IPS-NIHi7 (cell line): ENCODE data around the gene TRAPPC14.

Experiments
- DNase-seq: peaks from one replicate; pipeline ENCODE4 v3.0.0; 2012; ENCODE audit warnings: mixed read lengths; ENCODE audit errors: extremely low spot score

TRAPPC14 gene

GRCh38 chr7:100173806-100174495 lies 15.4 kb upstream of the TRAPPC14 start:
- DNase-seq: no peak

GRCh38 chr7:100171840-100172239 lies 13.3 kb upstream of the TRAPPC14 start:
- DNase-seq: no peak

- DNase-seq: peak; percentile 63
Observed at GRCh38 chr7:100171087-100171681, 12.7 kb upstream of the TRAPPC14 start.

DNA sequence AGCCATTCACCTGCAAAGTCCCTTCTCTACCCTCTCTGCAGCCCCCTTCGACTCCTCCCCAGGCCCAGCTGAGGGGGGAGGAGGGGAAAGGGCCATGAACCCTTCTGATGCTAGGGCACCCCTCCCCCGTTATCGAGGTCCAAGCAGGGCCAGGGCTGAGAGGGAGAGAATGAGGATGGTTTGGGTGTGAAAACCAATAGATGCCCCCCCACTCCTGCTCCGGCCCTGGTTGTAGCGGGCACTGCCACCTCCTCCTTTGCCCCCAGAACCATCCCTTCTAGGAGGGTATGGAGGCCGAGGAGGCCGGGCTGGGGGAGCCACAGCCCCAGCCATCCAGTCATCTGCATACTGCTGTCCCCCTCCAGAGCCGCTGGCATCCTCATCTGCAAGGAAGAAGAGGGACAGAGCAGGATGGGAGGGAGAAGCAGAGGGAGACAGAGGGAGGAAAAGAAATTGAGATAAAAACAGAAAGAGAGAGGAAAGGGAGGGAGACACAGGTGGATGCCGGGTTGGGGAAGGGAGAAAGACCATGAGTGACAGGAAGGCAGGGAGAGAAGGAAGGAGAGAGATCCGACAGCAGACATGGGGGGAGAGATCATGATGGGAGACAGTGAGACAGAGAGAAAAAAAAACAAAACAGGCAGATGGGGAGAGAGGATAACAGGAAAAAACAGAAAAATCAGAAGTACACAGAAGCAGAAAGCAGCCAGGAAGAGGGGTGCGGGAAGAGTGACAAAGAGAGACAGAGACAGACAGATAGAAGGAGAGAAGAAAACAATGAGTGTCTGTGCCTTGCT lies 11.8 kb upstream of the TRAPPC14 start:
- no peak for DNase-seq

DNA sequence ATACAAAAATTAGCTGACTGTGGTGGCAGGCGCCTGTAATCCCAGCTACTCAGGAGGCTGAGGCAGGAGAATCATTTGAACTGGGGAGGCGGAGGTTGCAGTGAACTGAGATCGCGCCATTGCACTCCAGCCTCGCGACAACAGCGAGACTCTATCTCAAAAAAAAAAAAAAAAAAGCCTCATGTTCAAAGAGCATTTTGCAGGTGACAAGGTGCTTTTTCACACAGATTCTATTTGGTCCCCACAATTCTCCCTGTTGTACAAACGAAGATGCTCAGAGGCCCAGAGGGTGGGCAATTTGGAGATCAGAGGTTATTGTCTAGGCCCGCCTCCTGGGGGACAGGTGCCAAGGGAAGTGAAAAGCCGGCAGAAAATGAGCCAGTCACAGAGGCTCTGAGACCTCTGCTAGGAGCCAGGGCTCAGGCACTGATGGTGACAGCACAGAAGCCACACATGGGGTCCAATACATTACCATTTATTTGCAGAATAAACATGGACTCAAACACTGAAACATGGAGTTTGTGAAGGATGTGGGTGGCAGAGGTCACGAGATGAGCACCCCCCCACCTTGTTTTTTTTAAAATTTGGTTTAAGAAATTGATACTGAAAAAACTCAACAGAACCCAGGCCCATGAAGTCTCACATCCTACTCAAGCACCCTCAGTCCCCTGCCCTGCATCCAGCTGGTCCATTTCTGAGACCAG lies 10.8 kb upstream of the TRAPPC14 start:
- no peak for DNase-seq

DNA sequence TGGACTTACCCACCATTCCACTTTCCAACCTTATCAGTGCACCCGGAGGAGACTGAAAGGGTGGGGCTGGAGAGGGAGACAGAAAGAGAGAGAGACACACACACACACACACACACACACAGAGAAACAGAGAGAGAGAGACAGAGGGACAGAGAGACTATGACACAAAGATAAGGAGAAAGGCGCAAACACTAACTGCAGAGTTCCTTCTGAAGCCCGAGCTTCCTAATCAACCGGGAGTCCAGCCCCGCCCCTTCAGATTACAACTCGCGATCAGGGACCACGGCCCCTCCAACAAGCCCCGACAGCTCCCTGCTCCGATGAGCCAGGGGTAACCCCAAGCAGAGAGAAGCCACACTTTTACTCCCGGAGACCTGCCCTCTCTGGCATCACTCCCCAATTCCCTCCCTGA lies 9.4 kb upstream of the TRAPPC14 start:
- no peak for DNase-seq

DNA sequence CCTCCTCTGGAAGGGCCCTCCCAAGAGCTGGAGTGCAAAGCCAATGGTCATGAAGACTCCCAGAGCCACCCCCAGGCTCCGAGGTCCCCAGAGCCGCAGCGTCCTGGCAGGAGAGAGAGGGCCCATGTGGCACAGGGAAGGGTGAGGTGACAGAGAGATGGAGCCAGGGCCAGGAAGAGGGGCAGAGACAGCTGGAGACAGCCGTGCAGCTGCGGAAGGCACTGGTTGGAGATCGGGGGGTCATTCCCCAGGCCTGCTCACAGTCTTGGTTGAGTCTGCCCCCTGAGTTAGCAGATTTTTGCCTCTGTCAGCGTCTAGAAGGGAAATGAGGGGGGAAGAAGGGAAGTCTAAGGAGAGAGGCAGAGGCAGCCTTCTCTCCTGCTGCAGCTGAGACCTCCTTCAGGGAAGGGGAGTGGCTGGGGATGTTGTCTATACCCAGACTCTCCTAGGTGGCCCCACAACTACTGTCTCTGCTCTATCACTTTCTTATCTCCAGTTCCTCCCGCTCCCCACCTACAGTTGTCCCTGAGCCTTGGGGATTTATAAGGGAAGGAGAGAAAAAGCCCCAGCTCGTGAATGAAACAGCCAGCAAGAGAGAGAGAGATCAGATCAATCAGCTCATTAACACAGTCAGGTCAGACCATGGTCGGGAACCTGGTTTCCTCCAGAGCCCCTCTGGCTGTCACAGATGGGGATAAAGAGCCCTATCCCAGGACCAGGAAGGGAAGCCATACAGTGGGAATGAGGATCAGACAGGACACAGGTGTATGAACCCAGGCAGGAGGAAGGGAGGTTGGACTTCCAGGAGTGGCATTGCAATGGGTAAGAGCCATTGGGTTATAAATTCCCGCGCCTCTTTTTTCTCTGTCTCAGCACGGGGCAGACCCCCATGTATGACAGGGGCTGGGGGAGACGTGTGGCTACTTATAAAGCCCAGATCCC lies 8.7 kb upstream of the TRAPPC14 start:
- no peak for DNase-seq

DNA sequence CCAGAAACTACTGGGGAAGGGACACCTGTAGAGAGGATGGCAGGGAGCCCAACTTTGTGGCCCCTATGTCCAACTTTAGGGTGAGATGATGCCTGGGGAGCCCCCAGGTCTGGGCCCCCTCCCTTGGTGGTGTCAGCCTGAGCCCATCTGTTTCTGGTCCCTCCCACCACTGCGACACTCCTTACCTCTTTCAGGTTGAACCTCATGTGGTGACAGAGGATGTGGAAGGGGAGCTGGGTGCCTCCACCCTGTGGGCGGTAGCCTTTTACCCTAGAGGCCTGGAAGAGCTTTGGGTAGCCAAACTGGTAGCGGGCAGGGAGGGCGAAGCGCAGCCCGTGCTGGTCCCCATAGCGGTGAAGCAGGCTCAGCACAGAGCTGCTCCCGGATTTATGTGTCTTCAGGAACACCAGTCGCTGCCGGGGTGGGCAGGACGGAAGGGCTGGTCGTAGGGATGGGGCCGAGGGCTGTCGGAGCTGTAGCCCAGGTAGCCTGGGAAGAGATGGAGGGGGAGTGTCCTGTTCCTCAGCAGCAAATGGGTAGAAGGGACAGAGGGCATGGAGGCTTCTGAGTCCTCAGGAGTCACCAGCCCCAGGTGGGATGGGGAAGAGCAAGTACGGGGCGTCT lies 7.9 kb upstream of the TRAPPC14 start:
- no peak for DNase-seq

DNA sequence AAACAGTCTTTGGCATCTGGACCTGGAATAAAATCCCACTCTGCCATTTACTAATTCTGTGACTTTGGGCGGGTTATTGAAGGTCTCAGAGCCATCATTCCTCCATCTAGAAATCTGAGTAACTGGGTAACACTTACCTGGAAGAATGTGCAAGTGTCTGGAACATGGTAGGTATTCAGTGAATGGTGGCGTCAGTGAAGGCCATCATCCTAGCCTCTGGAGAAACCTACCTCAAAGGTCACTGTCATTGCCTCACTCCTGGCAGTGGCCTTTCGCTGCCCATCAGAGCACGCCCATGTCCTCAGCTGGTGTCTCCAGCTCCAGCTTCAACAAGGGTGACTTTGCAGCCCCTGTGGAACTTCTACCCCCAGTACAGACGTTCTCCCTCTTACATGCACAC lies 5.3 kb upstream of the TRAPPC14 start:
- no peak for DNase-seq

DNA sequence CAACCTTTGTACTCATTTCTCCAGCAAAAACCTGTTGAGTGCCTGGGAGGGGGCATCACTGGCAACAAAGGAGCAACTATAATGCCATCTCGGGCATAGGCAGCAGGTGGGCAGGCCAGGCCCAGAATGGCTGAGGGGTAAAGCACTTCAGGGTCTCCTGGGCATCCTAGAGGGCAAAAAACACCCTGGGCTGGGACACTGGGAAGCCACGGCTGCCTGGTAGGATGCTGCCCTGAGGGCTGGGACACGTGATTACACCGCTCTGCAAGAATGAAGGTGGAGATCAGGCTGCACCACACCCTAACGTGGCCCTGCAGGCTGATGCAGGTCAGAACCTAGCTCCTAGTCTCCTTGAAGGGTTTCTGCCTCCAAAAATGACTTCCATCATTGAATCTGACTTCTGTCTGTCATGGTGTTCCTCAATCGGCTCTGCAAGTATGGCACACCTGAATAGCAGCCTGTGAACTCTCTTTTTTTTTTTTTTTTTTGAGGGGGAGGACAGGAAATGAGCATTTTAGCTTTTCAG lies 4.5 kb upstream of the TRAPPC14 start:
- no peak for DNase-seq

DNA sequence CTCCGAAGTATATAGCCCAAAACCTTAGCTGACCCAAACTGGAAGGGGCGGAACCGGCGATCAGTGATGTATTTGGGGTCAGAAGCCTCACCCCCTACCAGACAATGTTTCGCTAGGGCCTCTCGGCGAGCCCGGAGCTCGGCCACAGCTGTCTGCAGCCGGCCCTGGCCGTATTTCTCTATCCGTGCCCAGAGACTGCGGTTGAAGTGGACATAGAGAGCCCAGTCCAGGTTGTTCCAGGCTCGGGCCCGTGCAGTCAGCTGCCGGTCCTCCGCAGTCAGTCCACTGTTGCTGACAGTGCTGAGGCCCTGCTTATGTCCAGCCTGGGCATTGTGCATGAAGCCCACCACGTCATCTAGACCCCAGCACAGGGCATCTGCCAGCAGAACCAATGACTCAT lies 1.5 kb upstream of the TRAPPC14 start:
- no peak for DNase-seq

DNA sequence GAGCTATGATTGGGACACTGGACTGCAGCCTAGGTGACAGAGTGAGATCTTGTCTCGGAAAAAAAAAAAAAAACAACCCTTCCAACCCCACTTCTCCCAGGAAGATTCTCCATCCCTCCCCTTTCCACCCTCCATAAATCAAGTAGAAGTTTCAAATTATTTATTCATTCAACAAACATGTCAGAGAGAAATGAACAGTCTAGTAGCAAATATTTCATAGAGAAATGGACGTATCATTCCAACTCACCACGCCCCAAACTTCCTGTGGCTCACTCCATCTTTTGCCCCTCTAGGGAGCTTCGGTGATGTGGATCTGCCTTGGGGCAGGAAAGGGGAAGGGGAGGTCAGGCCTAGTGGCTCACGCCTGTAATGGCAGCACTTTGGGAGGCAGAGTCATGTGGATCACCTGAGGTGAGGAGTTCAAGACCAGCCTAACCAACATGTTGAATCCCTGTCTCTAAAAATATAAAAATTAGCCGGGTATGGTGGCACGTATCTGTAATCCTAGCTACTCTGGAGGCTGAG lies 638 bp upstream of the TRAPPC14 start:
- DNase-seq: no peak

GRCh38 chr7:100157334-100158228 lies 942 bp downstream of the TRAPPC14 start:
- peak; percentile 40 for DNase-seq

- no peak for DNase-seq
Observed at GRCh38 chr7:100157069-100157333, 1.5 kb downstream of the TRAPPC14 start.

- no peak for DNase-seq
Observed at GRCh38 chr7:100156331-100157068, 2.0 kb downstream of the TRAPPC14 start.

- no peak for DNase-seq
Observed at GRCh38 chr7:100155553-100156317, 2.8 kb downstream of the TRAPPC14 start.

DNA sequence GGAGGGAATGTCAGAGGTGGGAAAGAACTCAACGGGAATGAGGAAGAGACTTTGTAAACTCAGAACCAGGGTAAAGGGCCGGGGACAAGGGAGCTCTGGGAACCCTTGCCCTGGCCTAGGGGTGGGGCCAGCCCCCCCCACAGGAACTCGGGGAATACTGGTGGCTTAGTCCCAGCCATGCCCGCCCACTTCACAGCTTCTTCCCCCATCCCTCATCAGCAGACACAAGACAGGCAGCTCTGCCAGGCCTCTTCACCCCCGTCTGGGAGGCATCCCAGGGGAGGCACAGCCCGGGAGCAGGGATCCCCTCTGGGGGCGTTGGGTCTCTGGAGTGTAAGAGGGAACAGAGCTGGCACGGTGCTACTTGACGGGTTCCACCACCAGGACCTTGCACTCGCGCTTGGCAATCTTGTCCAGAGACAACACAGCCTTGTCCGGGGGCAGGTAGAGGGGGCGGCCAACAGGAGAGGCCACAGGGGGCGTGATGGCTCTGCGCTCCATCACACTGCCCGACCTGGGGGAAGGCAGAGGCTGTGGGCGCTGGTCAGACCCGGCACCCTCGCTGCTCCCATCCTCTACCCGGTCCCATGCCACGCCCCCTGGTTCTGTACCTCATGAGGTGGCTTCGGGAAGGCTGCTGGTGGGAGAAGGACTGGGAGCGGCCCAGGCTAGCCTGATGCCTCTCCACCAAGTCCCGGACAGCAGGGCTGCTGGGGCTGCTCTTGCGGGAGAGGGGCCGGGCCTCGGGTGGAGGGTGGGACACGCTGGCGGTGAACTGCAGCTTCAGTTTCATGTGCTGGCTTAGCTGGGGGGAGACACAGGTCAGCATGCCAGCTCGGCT lies 3.7 kb downstream of the TRAPPC14 start:
- no peak for DNase-seq
